Measurements from ENCODE around the gene PLA2G2F.

PLA2G2F gene

GRCh38 chr1:20143734-20144565 is 4.8 kb downstream of the PLA2G2F start:
- no peak for DNase-seq

- no peak for DNase-seq
Observed at GRCh38 chr1:20147846-20148570, 8.9 kb downstream of the PLA2G2F start.

- DNase-seq = no peak
Observed at GRCh38 chr1:20148571-20149500, 9.7 kb downstream of the PLA2G2F start.

- DNase-seq = no peak
Observed at GRCh38 chr1:20149601-20150325, 10.6 kb downstream of the PLA2G2F start.

GRCh38 chr1:20150326-20150705 is 11.2 kb downstream of the PLA2G2F start:
- no peak for DNase-seq

- DNase-seq = no peak
Observed at GRCh38 chr1:20150969-20151368, 11.8 kb downstream of the PLA2G2F start.

GRCh38 chr1:20151906-20152598 is 12.9 kb downstream of the PLA2G2F start:
- DNase-seq = peak; percentile 77

- DNase-seq = no peak
Observed at GRCh38 chr1:20152599-20152930, 13.4 kb downstream of the PLA2G2F start.

- DNase-seq = no peak
Observed at GRCh38 chr1:20153000-20153418, 13.9 kb downstream of the PLA2G2F start.

- no peak for DNase-seq
Observed at GRCh38 chr1:20154301-20154831, 15.2 kb downstream of the PLA2G2F start.

- no peak for DNase-seq
Observed at GRCh38 chr1:20158358-20159070, 19.4 kb downstream of the PLA2G2F start.

- no peak for DNase-seq
Observed at GRCh38 chr1:20160034-20160433, 20.9 kb downstream of the PLA2G2F start.

GRCh38 chr1:20164694-20165202 is 25.6 kb downstream of the PLA2G2F start:
- DNase-seq = no peak

- DNase-seq = peak; percentile 72
Observed at GRCh38 chr1:20165522-20165951, 26.4 kb downstream of the PLA2G2F start.

- DNase-seq = no peak
Observed at GRCh38 chr1:20166051-20166450, 26.9 kb downstream of the PLA2G2F start.

- no peak for DNase-seq
Observed at GRCh38 chr1:20167126-20167525, 28.0 kb downstream of the PLA2G2F start.

GRCh38 chr1:20168564-20169491 is 29.7 kb downstream of the PLA2G2F start:
- DNase-seq = no peak

- no peak for DNase-seq
Observed at GRCh38 chr1:20169932-20170331, 30.8 kb downstream of the PLA2G2F start.

GRCh38 chr1:20172033-20172590 is 33.0 kb downstream of the PLA2G2F start:
- no peak for DNase-seq

All from hematopoietic multipotent progenitor cell treated with erythropoietin and hydrocortisone succinate and interleukin-3 and kit ligand, for 8 days (in vitro differentiated cells).